GM10266 (cell line): ENCODE data around the gene THSD4.

Experiments used
- DNase-seq: peaks from one replicate; pipeline ENCODE4 v3.0.0; 2012; ENCODE audit errors: extremely low spot score
- CTCF ChIP-seq: IDR thresholded peaks from 2 replicates; pipeline ENCODE4 v1.5.1; 2012; ENCODE audit warnings: mild to moderate bottlenecking, low read depth; ENCODE audit not compliant: control insufficient read depth, insufficient read depth; ENCODE audit errors: missing control alignments

THSD4 gene

GRCh38 chr15:71088155-71088554, 27.1 kb upstream of the THSD4 start:
- DNase-seq = no peak
- TF ChIP-seq CTCF = no peak

DNA sequence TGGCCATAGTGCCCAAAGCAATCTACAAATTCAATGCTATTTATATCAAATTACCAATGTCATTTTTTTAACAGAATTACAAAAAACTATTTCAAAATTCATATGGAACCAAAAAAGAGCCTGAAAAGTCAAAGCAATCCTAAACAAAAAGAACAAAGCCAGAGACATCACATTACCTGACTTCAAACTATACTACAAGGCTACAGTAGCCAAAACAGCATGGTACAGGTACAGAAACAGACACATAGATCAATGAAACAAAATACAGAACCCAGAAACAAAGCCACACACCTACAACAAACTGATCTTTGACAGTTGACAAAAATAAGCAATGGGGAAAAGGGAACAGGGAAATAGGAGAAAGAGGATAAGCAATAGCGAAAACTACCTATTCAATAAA, 26.6 kb upstream of the THSD4 start:
- no peak for DNase-seq
- TF ChIP-seq CTCF = no peak

DNA sequence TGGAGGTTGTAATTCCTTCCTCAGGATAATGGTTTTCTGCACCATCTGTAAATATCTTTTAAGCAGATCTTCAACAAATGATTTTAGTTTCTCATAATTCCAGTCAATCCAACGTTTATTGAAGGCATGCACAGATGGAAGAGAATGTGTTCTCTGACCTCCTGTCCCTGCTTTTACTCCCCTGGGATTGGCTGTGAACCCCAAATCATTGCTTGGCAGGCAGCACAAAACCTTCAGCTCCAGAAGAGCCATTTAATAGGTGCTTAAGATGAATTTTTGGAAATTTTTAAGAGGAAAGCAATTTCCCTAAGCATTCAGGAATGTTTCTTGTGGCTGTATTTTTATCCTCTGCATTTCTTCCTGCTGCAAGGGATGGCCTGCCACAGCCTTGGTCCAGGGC, 25.5 kb upstream of the THSD4 start:
- TF ChIP-seq CTCF = no peak
- no peak for DNase-seq

DNA sequence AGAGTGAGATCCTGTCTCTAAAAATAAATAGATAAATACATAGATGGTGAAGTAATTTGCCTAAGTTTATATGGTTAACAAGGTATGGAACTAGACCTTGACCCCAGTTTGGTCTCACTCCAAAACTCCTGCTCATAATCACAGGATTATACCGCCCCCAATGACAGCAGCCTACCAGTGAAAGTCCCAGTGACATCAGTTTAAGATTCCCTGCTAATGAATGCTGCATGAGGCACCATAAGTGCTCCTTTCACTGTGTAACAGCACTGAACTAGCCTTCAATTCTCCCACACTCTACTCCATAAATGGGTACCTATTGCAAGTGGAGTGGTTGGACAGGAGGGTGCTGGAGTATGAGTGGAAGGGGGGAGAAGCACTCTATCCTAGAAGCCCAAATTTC, 23.7 kb upstream of the THSD4 start:
- no peak for TF ChIP-seq CTCF

GRCh38 chr15:71092056-71092600, 23.1 kb upstream of the THSD4 start:
- no peak for DNase-seq
- no peak for TF ChIP-seq CTCF

More for the DNA sequence above, 23.7 kb upstream of the THSD4 start:
- no peak for DNase-seq

GRCh38 chr15:71093054-71094024, 21.9 kb upstream of the THSD4 start:
- DNase-seq = no peak
- TF ChIP-seq CTCF = no peak

DNA sequence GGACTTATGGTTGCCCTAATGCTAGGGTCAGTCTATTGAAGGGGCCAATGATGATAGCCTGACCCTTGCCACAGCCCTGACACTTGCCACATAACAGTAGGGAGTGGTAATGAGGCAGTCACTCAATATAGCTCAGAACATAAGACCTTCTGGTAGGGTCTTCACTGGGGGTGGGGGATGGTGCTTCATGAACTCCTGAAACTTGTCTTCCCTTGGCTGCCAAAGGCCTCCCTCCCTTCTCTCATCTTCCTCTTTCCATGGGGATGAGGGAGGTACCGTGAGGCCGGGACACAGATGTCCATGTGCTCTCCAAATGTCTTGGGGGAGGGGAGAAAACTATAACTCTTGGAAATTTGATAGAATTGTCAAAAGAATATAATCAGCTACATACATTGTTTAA, 21.1 kb upstream of the THSD4 start:
- no peak for DNase-seq
- no peak for TF ChIP-seq CTCF
